DOHH2 (cell line): ENCODE results near the gene NLGN4X.

Experiments
- H3F3A ChIP-seq: fragments of 200-600 bp; sonication (generic), shearing (Covaris generic); 2 replicates; pipeline ENCODE4 v1.6.0; 2016; ENCODE audit warnings: antibody characterized with exemption, mild to moderate bottlenecking; ENCODE audit not compliant: control insufficient read depth, insufficient read depth
- H3K27ac ChIP-seq: fragments of 200-600 bp; sonication (generic); 2 replicates; pipeline ENCODE4 v1.5.1; 2014; ENCODE audit warnings: low read depth, mild to moderate bottlenecking, low read length, moderate library complexity
- H3K27me3 ChIP-seq: fragments of 200-600 bp; sonication (generic); 2 replicates; pipeline ENCODE4 v1.6.1; 2014; ENCODE audit warnings: mild to moderate bottlenecking, low read length, mixed read lengths; ENCODE audit not compliant: control insufficient read depth
- H3K36me3 ChIP-seq: fragments of 200-600 bp; sonication (generic); 2 replicates; pipeline ENCODE4 v1.6.1; 2014; ENCODE audit warnings: mild to moderate bottlenecking, low read length, moderate library complexity, mixed read lengths; ENCODE audit not compliant: control insufficient read depth
- H3K4me1 ChIP-seq: fragments of 200-600 bp; sonication (generic); 2 replicates; pipeline ENCODE4 v1.6.1; 2014; ENCODE audit warnings: mild to moderate bottlenecking, low read length, mixed read lengths; ENCODE audit not compliant: control insufficient read depth
- H3K4me2 ChIP-seq: fragments of 200-600 bp; sonication (generic); 2 replicates; pipeline ENCODE4 v1.6.0; 2014; ENCODE audit warnings: mild to moderate bottlenecking, low read length, moderate library complexity
- H3K4me3 ChIP-seq: fragments of 200-600 bp; sonication (generic); 2 replicates; pipeline ENCODE4 v1.5.1; 2014; ENCODE audit warnings: mild to moderate bottlenecking, low read length, mixed read lengths
- H3K79me2 ChIP-seq: fragments of 200-600 bp; sonication (generic); 2 replicates; pipeline ENCODE4 v1.6.1; 2014; ENCODE audit warnings: mild to moderate bottlenecking, low read length, mixed read lengths; ENCODE audit not compliant: control insufficient read depth
- H3K9me2 ChIP-seq: fragments of 200-600 bp; sonication (generic); replicated peaks from 2 replicates; pipeline ENCODE4 v1.6.1; 2014; ENCODE audit warnings: mild to moderate bottlenecking, low read length, mixed read lengths; ENCODE audit not compliant: control insufficient read depth
- H3K9me3 ChIP-seq: fragments of 200-600 bp; sonication (generic); 2 replicates; pipeline ENCODE4 v1.6.1; 2014; ENCODE audit warnings: antibody characterized with exemption, low read length, mixed read lengths; ENCODE audit not compliant: control insufficient read depth, insufficient read depth
- H4K20me1 ChIP-seq: fragments of 200-600 bp; sonication (generic); 2 replicates; pipeline ENCODE4 v1.6.0; 2014; ENCODE audit warnings: low read depth, mild to moderate bottlenecking, antibody characterized with exemption, low read length, moderate library complexity; ENCODE audit not compliant: control insufficient read depth, insufficient read depth
- EZH2phosphoT487 ChIP-seq: fragments of 200-600 bp; sonication (generic); IDR thresholded peaks from 2 replicates; pipeline ENCODE4 v1.6.1; 2017; ENCODE audit warnings: borderline replicate concordance, mild to moderate bottlenecking, antibody characterized with exemption, low read length, moderate library complexity, mixed read lengths
- TF ChIP-seq, protein P1 (sequence below): fragments of 200-600 bp; sonication (generic); IDR thresholded peaks from one replicate; pipeline ENCODE4 v1.5.1; 2014; ENCODE audit warnings: antibody characterized with exemption, mild to moderate bottlenecking, low read depth, low read length; ENCODE audit not compliant: poor library complexity, severe bottlenecking

The NLGN4X gene

DNA sequence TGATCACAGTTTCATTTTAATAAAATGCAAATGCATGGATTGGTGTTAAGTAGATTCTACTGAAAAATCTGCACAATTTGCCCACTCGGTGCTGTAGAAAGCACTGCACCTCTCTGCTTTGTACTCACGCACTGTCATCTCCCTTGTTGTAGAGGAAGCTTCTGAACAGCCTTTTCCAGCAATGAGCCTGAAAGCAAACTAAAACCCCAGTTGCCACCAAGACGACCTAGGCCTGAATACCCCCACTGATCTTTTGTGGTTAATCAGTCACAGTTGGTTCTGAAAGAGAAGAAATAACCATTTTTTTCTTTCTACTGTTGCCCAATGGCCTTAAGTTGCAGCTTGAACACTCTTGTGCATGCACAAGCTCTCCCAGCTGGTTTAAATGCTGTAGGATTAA lies 229.8 kb downstream of the NLGN4X start:
- no peak overlapping the region for H3K4me3 ChIP-seq
- no peaks in the 10 kb centered on the region for H3K9me2 ChIP-seq
- H3F3A ChIP-seq: no peaks in the 10 kb centered on the region
- no peaks in the 10 kb centered on the region for H3K4me1 ChIP-seq
- no peak overlapping the region for H3K27ac ChIP-seq
- no peak overlapping the region for H3K4me2 ChIP-seq
- no peaks in the 10 kb centered on the region for H3K79me2 ChIP-seq
- no peak for TF ChIP-seq EZH2phosphoT487
- no peaks in the 10 kb centered on the region for H3K27me3 ChIP-seq
- no peaks in the 10 kb centered on the region for H4K20me1 ChIP-seq
- H3K9me3 ChIP-seq: no peaks in the 10 kb centered on the region
- no peaks in the 10 kb centered on the region for H3K36me3 ChIP-seq

DNA sequence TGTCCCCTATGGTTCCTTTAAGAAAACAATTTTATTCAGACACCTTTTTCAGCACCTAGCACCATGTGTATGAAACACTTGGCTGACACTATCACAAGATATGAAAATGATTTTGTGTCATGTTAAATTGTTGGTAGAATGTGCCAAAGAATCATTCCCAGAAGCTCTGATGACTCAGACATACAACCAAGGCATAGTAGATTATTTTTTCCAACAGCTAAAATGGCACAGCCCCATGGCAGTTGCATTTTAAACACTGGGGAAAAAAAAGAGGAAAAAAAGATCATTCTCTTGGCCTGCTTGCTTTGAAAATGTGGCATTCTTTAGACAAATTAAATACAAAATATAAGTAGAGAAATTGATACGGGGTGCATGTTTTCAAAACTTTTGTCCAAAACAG lies 230.2 kb downstream of the NLGN4X start:
- no peaks in the 10 kb centered on the region for H4K20me1 ChIP-seq
- H3K79me2 ChIP-seq: no peaks in the 10 kb centered on the region

DNA sequence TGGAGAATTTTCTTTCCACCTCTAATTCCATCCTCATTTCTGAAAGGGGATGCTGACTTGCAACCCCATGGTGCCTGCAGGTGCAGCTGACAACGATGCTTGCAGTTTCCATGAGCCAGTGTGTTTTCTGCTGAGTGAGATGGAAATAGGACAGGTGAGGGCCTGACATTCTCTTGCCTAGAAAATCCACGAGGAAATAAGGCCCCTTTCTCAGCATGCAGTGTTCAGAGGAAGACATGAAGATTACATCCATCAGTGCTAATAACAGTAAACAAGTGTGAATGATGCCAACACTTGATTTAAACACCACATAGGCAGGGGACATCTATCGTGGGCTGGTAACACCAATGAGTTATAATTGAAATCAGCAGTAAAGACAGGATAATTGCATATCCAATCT lies 237.3 kb downstream of the NLGN4X start:
- no peak overlapping the region for H3K4me3 ChIP-seq
- no peaks in the 10 kb centered on the region for H4K20me1 ChIP-seq
- no peaks in the 10 kb centered on the region for H3K27me3 ChIP-seq
- TF ChIP-seq, protein P1, sequence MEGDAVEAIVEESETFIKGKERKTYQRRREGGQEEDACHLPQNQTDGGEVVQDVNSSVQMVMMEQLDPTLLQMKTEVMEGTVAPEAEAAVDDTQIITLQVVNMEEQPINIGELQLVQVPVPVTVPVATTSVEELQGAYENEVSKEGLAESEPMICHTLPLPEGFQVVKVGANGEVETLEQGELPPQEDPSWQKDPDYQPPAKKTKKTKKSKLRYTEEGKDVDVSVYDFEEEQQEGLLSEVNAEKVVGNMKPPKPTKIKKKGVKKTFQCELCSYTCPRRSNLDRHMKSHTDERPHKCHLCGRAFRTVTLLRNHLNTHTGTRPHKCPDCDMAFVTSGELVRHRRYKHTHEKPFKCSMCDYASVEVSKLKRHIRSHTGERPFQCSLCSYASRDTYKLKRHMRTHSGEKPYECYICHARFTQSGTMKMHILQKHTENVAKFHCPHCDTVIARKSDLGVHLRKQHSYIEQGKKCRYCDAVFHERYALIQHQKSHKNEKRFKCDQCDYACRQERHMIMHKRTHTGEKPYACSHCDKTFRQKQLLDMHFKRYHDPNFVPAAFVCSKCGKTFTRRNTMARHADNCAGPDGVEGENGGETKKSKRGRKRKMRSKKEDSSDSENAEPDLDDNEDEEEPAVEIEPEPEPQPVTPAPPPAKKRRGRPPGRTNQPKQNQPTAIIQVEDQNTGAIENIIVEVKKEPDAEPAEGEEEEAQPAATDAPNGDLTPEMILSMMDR: no peak
- no peak for TF ChIP-seq EZH2phosphoT487
- no peaks in the 10 kb centered on the region for H3K79me2 ChIP-seq
- no peak overlapping the region for H3K4me2 ChIP-seq
- no peaks in the 10 kb centered on the region for H3K4me1 ChIP-seq
- H3K27ac ChIP-seq: no peak overlapping the region
- H3K36me3 ChIP-seq: no peaks in the 10 kb centered on the region
- H3F3A ChIP-seq: no peaks in the 10 kb centered on the region
- H3K9me3 ChIP-seq: no peaks in the 10 kb centered on the region
- no peaks in the 10 kb centered on the region for H3K9me2 ChIP-seq

More for the DNA sequence above, 230.2 kb downstream of the NLGN4X start:
- H3K4me2 ChIP-seq: no peak overlapping the region
- H3K27ac ChIP-seq: no peak overlapping the region
- no peaks in the 10 kb centered on the region for H3K9me2 ChIP-seq
- no peaks in the 10 kb centered on the region for H3K4me1 ChIP-seq
- no peaks in the 10 kb centered on the region for H3K36me3 ChIP-seq
- H3K27me3 ChIP-seq: no peaks in the 10 kb centered on the region
- H3K9me3 ChIP-seq: no peaks in the 10 kb centered on the region
- no peaks in the 10 kb centered on the region for H3F3A ChIP-seq
- no peak for TF ChIP-seq EZH2phosphoT487
- TF ChIP-seq, protein P1: no peak
- H3K4me3 ChIP-seq: no peak overlapping the region

DNA sequence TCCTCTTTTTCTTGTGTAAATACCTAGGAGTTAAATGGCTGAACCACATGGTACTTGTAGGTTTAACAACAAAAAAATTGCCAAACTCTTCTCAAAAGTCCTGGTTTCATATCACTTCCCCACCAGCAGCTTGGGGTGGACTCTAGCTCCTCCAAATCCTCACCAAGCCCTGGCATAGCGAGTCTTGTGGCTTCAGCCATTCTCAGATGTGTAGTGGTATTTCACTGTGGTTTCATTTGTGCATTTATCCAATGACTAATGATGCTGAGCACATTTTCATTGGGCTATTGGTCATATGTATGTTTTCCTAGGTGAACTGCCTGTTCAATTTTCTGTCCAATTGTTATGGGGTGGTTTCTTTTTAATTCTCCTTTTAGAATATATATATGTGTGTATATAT lies 249.3 kb downstream of the NLGN4X start:
- Histone ChIP-seq H4K20me1 (no peaks in the 10 kb centered on the region), H3K9me2 (no peaks in the 10 kb centered on the region), H3K9me3 (no peaks in the 10 kb centered on the region), H3K79me2 (no peaks in the 10 kb centered on the region), H3K4me3 (no peak overlapping the region), H3F3A (no peaks in the 10 kb centered on the region), H3K27me3 (no peaks in the 10 kb centered on the region), H3K36me3 (no peaks in the 10 kb centered on the region), H3K27ac (no peak overlapping the region), H3K4me1 (no peaks in the 10 kb centered on the region), H3K4me2 (no peak overlapping the region)
- TF ChIP-seq, protein P1: no peak
- TF ChIP-seq EZH2phosphoT487: no peak
